ENCODE measurements around the gene SLC17A7.
"Not testable (repeated sequence)": the region's sequence is repeated elsewhere in the genome, so short reads cannot be mapped to it uniquely, and the experiment has no call there.

SLC17A7 gene

GRCh38 chr19:49468199-49468598 is 26.9 kb upstream of the SLC17A7 start:
- no peak overlapping the region for H3K4me3 ChIP-seq (ENCODE audit: low read depth, low read length)
- TF ChIP-seq CTCF (IDR thresholded peaks at IDR 0.05; ENCODE audit: low read depth, low read length), result no peak

DNA sequence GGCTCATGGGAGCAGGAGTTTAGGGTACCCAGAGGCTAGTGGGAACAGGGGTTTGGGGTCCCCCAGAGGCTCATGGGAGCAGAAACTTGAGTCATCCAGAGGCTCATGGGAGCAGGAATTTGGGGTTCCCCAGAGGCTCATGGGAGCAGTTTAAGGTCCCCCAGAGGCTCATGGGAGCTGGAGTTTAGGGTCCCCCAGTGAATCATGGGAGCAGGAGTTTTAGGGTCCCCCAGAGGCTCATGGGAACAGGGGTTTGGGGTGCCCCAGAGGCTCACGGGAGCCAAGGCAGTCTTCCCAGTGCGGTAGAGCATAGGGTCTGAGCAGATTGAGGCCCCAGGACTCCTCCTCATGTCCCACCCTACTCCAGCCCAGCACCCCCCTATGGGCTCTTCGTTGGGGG is 24.0 kb upstream of the SLC17A7 start:
- no peak for TF ChIP-seq CTCF (IDR thresholded peaks at IDR 0.05; ENCODE audit: low read depth, low read length)
- H3K4me3 ChIP-seq (ENCODE audit: low read depth, low read length), result no peak overlapping the region

- TF ChIP-seq CTCF (IDR thresholded peaks at IDR 0.05; ENCODE audit: low read depth, low read length), result no peak
- no peak overlapping the region for H3K4me3 ChIP-seq (ENCODE audit: low read depth, low read length)
Observed at GRCh38 chr19:49463960-49464740, 22.8 kb upstream of the SLC17A7 start.

- no peak for TF ChIP-seq CTCF (IDR thresholded peaks at IDR 0.05; ENCODE audit: low read depth, low read length)
- no peak overlapping the region for H3K4me3 ChIP-seq (ENCODE audit: low read depth, low read length)
Observed at GRCh38 chr19:49462492-49462891, 21.2 kb upstream of the SLC17A7 start.

DNA sequence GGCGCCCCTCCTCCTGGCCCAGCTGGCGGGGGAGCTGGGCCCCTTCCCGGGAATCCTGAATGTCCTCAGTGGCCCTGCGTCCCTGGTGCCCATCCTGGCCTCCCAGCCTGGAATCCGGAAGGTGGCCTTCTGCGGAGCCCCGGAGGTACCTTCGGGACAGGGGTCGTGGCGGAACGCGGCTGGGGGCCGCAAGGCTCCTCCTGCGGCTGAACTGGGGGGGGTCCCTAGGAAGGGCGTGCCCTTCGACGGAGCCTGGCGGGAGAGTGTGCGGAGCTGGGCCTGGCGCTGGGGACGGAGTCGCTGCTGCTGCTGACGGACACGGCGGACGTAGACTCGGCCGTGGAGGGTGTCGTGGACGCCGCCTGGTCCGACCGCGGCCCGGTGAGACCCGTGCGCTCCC is 20.3 kb upstream of the SLC17A7 start:
- no peak overlapping the region for H3K4me3 ChIP-seq (ENCODE audit: low read depth, low read length)
- no peak for TF ChIP-seq CTCF (IDR thresholded peaks at IDR 0.05; ENCODE audit: low read depth, low read length)

DNA sequence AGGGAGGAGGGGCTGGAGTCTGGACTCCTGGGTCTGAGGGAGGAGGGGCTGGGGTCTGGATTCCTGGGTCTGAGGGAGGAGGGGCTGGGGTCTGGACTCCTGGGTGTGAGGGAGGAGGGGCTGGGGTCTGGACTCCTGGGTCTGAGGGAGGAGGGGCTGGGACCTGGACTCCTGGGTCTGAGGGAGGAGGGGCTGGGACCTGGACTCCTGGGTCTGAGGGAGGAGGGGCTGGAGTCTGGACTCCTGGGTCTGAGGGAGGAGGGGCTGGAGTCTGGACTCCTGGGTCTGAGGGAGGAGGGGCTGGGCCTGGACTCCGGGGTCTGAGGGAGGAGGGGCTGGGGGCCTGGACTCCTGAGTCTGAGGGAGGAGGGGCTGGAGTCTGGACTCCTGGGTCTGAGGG is 19.8 kb upstream of the SLC17A7 start:
- H3K4me3 ChIP-seq (ENCODE audit: low read depth, low read length), result not testable (repeated sequence)

- no peak for TF ChIP-seq CTCF (IDR thresholded peaks at IDR 0.05; ENCODE audit: low read depth, low read length)
- H3K4me3 ChIP-seq (ENCODE audit: low read depth, low read length), result no peak overlapping the region
Observed at GRCh38 chr19:49459388-49459787, 18.1 kb upstream of the SLC17A7 start.

- no peak for TF ChIP-seq CTCF (IDR thresholded peaks at IDR 0.05; ENCODE audit: low read depth, low read length)
Observed at GRCh38 chr19:49458567-49458903, 17.2 kb upstream of the SLC17A7 start.

More at GRCh38 chr19:49458567-49458903, 17.2 kb upstream of the SLC17A7 start:
- no peak overlapping the region for H3K4me3 ChIP-seq (ENCODE audit: low read depth, low read length)
